ENCODE data around the gene CALML6.

The CALML6 gene

GRCh38 chr1:1945782-1946393 is 30.8 kb downstream of the CALML6 start:
- Histone ChIP-seq H3K27ac (ENCODE audit: low read depth, low read length, poor library complexity, severe bottlenecking) (no peak overlapping the region), H3K4me1 (ENCODE audit: insufficient read depth, low read length, severe bottlenecking) (peaks cover 16% of the 10 kb centered on the region), H3K9me2 (ENCODE audit: low read depth, low read length) (no peaks in the 10 kb centered on the region), H3K4me3 (ENCODE audit: low read depth, low read length, poor library complexity, severe bottlenecking) (no peak overlapping the region), H3K9ac (ENCODE audit: low read length) (no peak overlapping the region), H2AFZ (ENCODE audit: low read length) (no peak overlapping the region), H3K36me3 (ENCODE audit: insufficient read depth, low read length) (no peaks in the 10 kb centered on the region), H3K27me3 (ENCODE audit: insufficient read depth, low read length) (peaks cover 6% of the 10 kb centered on the region; the same call in 1 of the 2 replicates), H4K20me1 (ENCODE audit: insufficient read depth, low read length) (no peaks in the 10 kb centered on the region), H3F3A (ENCODE audit: insufficient read depth, low read length) (no peaks in the 10 kb centered on the region), H3K9me3 (ENCODE audit: low read length) (0 out of 2 replicates have a peak, but pooled peaks cover 1% of the 10 kb centered on the region), H3K79me2 (ENCODE audit: insufficient read depth, low read length) (no peaks in the 10 kb centered on the region), H3K4me2 (ENCODE audit: low read length) (no peak overlapping the region)
- TF ChIP-seq EZH2 (IDR thresholded peaks at IDR 0.05; ENCODE audit: borderline replicate concordance, low read length) (no peak), CTCF (IDR thresholded peaks at IDR 0.05; ENCODE audit: low read length) (no peak)

GRCh38 chr1:1946540-1946939 is 31.5 kb downstream of the CALML6 start:
- H3K9me3 ChIP-seq (ENCODE audit: low read length) = 0 out of 2 replicates have a peak, but pooled peaks cover 4% of the 10 kb centered on the region
- no peak overlapping the region for H2AFZ ChIP-seq (ENCODE audit: low read length)
- peaks cover 13% of the 10 kb centered on the region; the same call in 1 of the 2 replicates for H3K27me3 ChIP-seq (ENCODE audit: insufficient read depth, low read length)
- peaks cover 16% of the 10 kb centered on the region for H3K4me1 ChIP-seq (ENCODE audit: insufficient read depth, low read length, severe bottlenecking)
- no peaks in the 10 kb centered on the region for H3F3A ChIP-seq (ENCODE audit: insufficient read depth, low read length)
- H3K4me2 ChIP-seq (ENCODE audit: low read length) = no peak overlapping the region
- H3K36me3 ChIP-seq (ENCODE audit: insufficient read depth, low read length) = no peaks in the 10 kb centered on the region; the same call in 1 of the 2 replicates
- no peaks in the 10 kb centered on the region for H3K79me2 ChIP-seq (ENCODE audit: insufficient read depth, low read length)
- TF ChIP-seq EZH2 (IDR thresholded peaks at IDR 0.05; ENCODE audit: borderline replicate concordance, low read length) = no peak
- no peak for TF ChIP-seq CTCF (IDR thresholded peaks at IDR 0.05; ENCODE audit: low read length)
- H3K4me3 ChIP-seq (ENCODE audit: low read depth, low read length, poor library complexity, severe bottlenecking) = no peak overlapping the region
- H4K20me1 ChIP-seq (ENCODE audit: insufficient read depth, low read length) = no peaks in the 10 kb centered on the region
- H3K27ac ChIP-seq (ENCODE audit: low read depth, low read length, poor library complexity, severe bottlenecking) = no peak overlapping the region
- no peak overlapping the region for H3K9ac ChIP-seq (ENCODE audit: low read length)
- H3K9me2 ChIP-seq (ENCODE audit: low read depth, low read length) = no peaks in the 10 kb centered on the region

- Histone ChIP-seq H3K79me2 (ENCODE audit: insufficient read depth, low read length) (no peaks in the 10 kb centered on the region), H4K20me1 (ENCODE audit: insufficient read depth, low read length) (no peaks in the 10 kb centered on the region), H3K4me1 (ENCODE audit: insufficient read depth, low read length, severe bottlenecking) (peaks cover 16% of the 10 kb centered on the region), H3K36me3 (ENCODE audit: insufficient read depth, low read length) (no peaks in the 10 kb centered on the region; the same call in 1 of the 2 replicates), H3K4me3 (ENCODE audit: low read depth, low read length, poor library complexity, severe bottlenecking) (no peak overlapping the region), H3K4me2 (ENCODE audit: low read length) (no peak overlapping the region), H3K9ac (ENCODE audit: low read length) (no peak overlapping the region), H3K27me3 (ENCODE audit: insufficient read depth, low read length) (peaks cover 10% of the 10 kb centered on the region; the same call in 1 of the 2 replicates), H3K9me3 (ENCODE audit: low read length) (0 out of 2 replicates have a peak, but pooled peaks cover 4% of the 10 kb centered on the region), H2AFZ (ENCODE audit: low read length) (no peak overlapping the region), H3K9me2 (ENCODE audit: low read depth, low read length) (no peaks in the 10 kb centered on the region), H3F3A (ENCODE audit: insufficient read depth, low read length) (no peaks in the 10 kb centered on the region), H3K27ac (ENCODE audit: low read depth, low read length, poor library complexity, severe bottlenecking) (no peak overlapping the region)
- TF ChIP-seq EZH2 (IDR thresholded peaks at IDR 0.05; ENCODE audit: borderline replicate concordance, low read length) = no peak
- no peak for TF ChIP-seq CTCF (IDR thresholded peaks at IDR 0.05; ENCODE audit: low read length)
Measured at GRCh38 chr1:1947493-1947892, 32.4 kb downstream of the CALML6 start.

Data from OCI-LY1 (cell line).